Activated naive CD4-positive, alpha-beta T cell treated with anti-CD3 and anti-CD28 coated beads, Interleukin-2, amount 50 U/mL, for 72 hours (primary cell): Measurements from ENCODE around the gene TYSND1. TPM values are rescaled to one million over a fixed set of nuclear protein-coding genes. Genes with fewer than 3 reads are reported as not detected.
"Not testable (repeated sequence)": the region's sequence is repeated elsewhere in the genome, so short reads cannot be mapped to it uniquely, and the experiment has no call there.

Experiments used
- ATAC-seq, 2 donors: fragments of 150-1000 bp; cut with Tn5 transposase; 2 replicates each; pipeline ENCODE4 v1.10.0; 2021; ENCODE audit warnings: mild to moderate bottlenecking in 2 of 2, moderate library complexity in 2 of 2
- DNase-seq, 2 donors: peaks; one replicate each; pipeline ENCODE4 v3.0.0; 2021 to 2022; ENCODE audit warnings: low spot score in 2 of 2
- H3K27ac Mint-ChIP-seq, 2 donors: one replicate each; pipeline ENCODE4 v1.8.0; 2022; ENCODE audit warnings: mild to moderate bottlenecking in 2 of 2, mixed read lengths in 2 of 2
- H3K36me3 Mint-ChIP-seq, 2 donors: one replicate each; pipeline ENCODE4 v1.8.0; 2022; ENCODE audit warnings: mixed read lengths in 2 of 2
- H3K9me3 Mint-ChIP-seq, 2 donors: one replicate each; pipeline ENCODE4 v1.8.0; 2022; ENCODE audit warnings: mixed read lengths in 2 of 2
- total RNA-seq, 2 donors: library from RNA; stranded (reverse); gene quantifications; one replicate each; pipeline ENCODE4 v1.2.3, GENCODE V29; 2022

The TYSND1 gene
- total RNA-seq, 2 donors from 2014 or later = 6.4 to 15.4 TPM

DNA sequence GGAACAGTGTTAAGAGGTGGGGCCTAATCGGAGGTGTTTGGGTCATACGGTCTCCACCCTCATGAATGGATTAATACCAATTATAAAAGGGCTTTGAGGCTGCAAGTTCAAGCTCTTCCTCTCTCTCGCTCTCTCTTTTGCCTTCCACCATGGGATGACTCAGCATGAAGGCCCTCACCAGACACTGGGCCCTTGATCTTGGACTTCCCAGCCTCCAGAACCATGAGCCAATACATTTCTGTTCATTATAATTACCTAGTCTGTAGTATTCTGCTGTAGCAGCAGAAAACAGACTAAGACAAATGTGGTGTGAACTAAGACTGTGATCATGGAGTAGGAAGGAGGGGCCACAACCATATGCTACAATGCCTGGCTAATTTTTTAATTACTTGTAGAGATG, 21.6 kb downstream of the TYSND1 start:
- H3K27ac Mint-ChIP-seq = peak overlapping the region in 1 of 2 donors; percentile 33
- H3K36me3 Mint-ChIP-seq = no peaks in the 10 kb centered on the region
- DNase-seq (no peak), ATAC-seq (no peak)
- H3K9me3 Mint-ChIP-seq = no peaks in the 10 kb centered on the region

DNA sequence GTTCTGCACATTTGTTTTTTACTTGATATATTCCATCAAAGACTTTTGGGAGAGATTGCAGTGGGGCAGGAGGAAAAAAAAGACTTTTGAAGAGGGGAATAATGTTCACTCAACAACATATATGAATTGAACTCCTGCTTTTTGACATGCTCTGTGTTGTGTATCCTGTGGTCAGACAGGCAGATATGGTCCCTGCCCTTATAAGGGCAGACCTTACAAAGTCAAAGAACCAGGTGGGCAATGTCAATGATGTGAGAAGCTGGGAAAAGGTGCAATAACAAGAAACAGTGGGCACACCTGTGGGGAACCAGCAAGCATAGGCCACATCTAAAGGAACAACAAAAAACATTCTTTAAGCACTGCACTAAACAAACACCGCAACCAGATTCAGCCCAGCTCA, 22.1 kb downstream of the TYSND1 start:
- ATAC-seq (no peak), DNase-seq (no peak)
- Mint-ChIP-seq H3K9me3 (no peaks in the 10 kb centered on the region), H3K27ac (no peak overlapping the region), H3K36me3 (no peaks in the 10 kb centered on the region)

DNA sequence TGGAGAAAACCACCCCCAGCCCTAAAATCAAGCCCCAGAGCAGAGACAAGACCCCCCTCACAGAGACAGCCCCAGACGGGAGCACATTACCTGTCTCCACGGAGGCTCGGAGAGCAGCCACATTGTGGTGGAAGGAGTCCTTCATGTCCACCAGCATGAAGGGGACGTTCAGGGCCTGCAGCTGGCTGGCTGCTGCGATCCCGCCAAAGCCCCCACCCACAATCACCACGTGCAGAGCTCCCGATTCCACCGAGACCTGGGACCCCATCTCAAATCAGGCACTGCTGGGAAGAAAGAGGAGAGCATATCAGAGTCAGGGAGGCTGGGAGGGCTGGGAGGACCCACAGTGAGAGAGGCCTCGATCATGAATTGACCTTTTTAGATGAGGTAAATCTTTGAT, 22.7 kb downstream of the TYSND1 start:
- ATAC-seq (no peak), DNase-seq (no peak)
- Mint-ChIP-seq H3K9me3 (no peaks in the 10 kb centered on the region), H3K36me3 (no peaks in the 10 kb centered on the region), H3K27ac (no peak overlapping the region)

DNA sequence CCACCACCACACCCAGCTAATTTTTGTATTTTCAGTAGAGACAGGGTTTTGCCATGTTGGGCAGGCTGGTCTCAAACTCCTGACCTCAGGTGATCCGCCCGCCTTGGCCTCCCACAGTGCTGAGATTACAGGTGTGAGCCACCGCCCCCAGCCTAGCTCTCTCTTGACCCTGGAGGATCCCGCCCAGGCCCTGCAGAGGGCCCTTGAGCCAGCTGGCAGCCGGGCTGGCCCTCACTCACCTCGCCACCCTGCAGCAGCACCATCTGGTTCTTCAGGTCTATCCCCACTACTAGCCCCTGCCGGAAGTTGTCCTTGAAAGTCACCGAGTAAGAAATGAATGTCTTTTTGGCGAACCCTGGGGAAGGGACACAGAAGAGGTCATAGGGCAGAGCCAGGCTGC, 23.3 kb downstream of the TYSND1 start:
- H3K9me3 Mint-ChIP-seq, H3K36me3 Mint-ChIP-seq, ATAC-seq, H3K27ac Mint-ChIP-seq: not testable (repeated sequence)
- DNase-seq = peak in 1 of 2 donors; percentile 37

DNA sequence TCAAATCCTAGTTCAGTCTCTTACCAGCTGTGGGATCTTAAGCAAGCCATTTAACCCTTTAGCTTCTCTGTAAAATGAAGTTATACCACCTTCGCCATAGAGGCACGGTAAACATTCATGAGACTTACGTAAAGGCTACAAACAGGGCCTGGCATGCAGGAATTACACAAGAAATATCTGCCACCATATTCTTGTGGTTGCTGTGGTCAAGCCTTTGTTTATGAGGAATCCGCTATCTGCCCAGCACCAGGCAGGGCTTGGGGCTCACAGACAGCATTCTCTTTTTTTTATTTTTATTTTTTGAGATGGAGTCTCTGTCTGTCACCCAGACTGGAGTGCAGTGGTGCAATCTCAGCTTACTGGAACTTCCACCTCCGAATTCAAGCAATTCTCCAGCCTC, 23.8 kb downstream of the TYSND1 start:
- H3K9me3 Mint-ChIP-seq = no peaks in the 10 kb centered on the region
- no peak overlapping the region for H3K27ac Mint-ChIP-seq
- DNase-seq = no peak
- ATAC-seq = no peak
- no peaks in the 10 kb centered on the region for H3K36me3 Mint-ChIP-seq

DNA sequence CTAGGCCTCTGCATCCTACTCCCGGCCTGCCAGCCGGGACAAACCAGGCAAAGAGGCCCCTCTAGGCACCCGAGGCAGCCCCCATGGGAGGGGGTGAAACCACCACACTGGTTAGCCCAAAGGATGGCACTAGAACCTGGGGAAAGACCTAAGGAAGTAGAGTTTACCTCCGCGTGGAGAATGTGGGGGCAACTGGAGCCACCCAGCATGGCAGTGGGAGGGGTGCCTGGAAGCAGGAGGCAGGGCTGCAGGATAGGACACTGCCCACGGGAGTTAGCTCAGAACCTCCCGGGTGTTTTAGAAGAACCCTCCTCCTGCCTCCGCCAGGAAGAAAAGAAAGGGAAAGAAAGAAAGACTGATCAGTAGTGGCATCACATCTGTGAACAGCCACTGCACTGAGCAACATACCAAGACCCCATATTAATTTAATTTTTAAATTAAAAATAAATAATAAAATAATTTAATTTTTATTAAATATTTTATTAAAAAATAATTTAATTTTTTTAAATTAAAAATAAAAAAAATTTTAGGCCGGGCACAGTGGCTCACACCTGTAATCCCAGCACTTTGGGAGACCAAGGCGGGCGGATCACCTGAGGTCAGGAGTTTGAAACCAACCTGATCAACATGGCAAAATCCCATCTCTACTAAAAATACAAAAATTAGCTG, 25.1 kb downstream of the TYSND1 start:
- DNase-seq (no peak), ATAC-seq (no peak)
- Mint-ChIP-seq H3K9me3 (no peaks in the 10 kb centered on the region), H3K36me3 (no peaks in the 10 kb centered on the region), H3K27ac (peak overlapping the region in 1 of 2 donors; percentile 55)

DNA sequence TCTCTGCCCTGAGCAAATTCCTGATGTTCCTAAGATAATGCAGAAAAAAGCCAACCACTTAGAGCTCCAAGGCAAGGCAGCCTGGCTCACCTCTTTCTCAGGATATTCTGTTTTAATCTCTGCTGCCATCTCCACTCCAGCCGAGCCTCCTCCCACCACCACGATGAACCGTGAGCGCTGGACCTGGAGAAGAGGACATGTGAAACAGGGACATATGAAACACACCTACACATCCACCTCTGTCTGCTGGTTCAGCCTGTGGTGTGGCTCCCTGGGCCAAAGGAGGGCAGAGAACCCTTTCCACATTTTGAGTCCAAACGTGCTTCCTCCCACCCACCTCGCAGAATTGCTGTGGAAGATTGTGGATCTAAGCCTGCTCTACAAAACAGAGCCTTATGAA, 26.1 kb downstream of the TYSND1 start:
- no peak for ATAC-seq
- Mint-ChIP-seq H3K27ac (no peak overlapping the region), H3K36me3 (no peaks in the 10 kb centered on the region)

DNA sequence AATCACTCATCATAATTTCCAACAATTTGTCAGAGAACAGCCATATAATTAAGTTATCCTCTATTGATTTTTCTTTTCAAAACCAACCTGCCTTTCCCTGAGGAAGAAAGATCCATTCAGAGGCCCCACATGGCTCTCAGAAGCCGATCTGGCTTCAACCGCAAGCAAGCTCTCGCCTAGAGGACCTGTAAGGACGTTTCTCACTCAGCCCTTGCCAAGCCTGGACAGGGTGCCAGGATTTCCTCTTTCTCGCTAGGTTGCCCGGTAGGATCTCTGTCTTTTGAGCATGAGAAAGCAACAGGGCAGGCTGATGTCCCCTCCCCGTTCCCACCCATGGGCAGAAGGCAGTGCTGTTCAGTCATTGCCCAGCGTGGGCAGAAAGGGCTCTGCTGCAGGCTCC, 26.9 kb downstream of the TYSND1 start:
- H3K27ac Mint-ChIP-seq = no peak overlapping the region
- ATAC-seq (no peak), DNase-seq (peak in 1 of 2 donors; percentile 26)
- no peaks in the 10 kb centered on the region for H3K36me3 Mint-ChIP-seq
- H3K9me3 Mint-ChIP-seq = no peaks in the 10 kb centered on the region

More for the DNA sequence above, 26.1 kb downstream of the TYSND1 start:
- no peaks in the 10 kb centered on the region for H3K9me3 Mint-ChIP-seq
- DNase-seq = no peak

DNA sequence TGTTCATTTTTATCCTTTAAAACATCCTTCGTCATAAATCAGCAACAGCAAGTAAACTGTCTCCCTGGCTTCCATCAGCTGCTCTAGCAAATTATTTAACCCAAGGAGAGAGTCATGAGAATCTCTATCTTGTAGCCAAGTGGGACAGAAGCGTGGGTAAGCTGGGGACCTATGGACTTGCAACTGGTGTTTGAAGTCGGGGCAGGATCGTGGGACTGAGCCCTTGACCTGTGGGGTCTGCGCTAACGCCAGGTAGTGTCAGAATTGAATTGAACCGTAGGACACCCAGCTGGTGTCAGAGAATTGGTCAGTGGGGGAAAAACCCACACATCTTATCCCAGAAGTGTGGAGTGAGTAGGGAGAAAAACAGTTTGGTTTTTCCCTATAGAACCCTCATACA, 27.3 kb downstream of the TYSND1 start:
- DNase-seq = no peak

DNA sequence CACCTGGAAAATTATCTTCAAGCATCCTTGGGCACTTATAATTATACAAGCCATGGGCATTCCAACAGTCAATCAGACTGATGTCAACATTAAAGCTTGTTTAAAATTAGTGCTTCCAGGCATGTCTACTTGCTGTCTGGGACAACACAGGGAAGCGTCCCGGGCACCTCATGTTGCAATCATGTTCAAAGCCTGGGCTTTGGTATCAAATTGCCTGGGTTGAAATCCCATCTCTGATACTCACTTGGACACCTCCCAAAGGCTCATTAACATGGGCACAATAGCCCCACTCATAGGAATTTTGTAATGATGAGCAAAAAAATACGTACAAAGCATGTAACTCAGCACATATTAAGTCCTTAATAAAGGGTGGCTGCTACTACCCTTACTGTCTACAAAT, 28.3 kb downstream of the TYSND1 start:
- Mint-ChIP-seq H3K27ac (no peak overlapping the region), H3K9me3 (no peaks in the 10 kb centered on the region), H3K36me3 (no peaks in the 10 kb centered on the region)
- no peak for ATAC-seq
- no peak for DNase-seq

More for the DNA sequence above, 27.3 kb downstream of the TYSND1 start:
- Mint-ChIP-seq H3K27ac (no peak overlapping the region), H3K9me3 (no peaks in the 10 kb centered on the region), H3K36me3 (no peaks in the 10 kb centered on the region)
- no peak for ATAC-seq

DNA sequence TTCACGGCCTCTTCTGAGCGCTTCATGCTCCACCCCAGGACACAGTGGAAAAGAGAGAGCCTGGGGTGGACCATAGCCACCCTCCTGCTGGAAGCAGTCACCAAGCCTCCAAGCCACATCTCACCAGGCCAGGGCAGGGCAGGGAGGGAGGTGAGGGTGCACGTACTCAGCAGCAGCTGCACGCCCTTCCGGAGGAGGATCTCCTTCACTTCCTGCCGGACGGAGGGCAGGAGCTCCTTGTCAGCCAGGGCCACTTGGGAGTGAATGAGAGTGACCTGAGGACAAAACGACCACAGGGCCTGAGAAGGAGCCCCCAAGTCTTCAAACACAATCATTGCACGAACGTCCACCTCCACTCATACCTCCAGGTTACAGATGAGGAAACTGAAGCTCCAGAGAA, 28.9 kb downstream of the TYSND1 start:
- no peak for ATAC-seq
- DNase-seq = no peak
- H3K27ac Mint-ChIP-seq = no peak overlapping the region
- no peaks in the 10 kb centered on the region for H3K36me3 Mint-ChIP-seq
- H3K9me3 Mint-ChIP-seq = no peaks in the 10 kb centered on the region

DNA sequence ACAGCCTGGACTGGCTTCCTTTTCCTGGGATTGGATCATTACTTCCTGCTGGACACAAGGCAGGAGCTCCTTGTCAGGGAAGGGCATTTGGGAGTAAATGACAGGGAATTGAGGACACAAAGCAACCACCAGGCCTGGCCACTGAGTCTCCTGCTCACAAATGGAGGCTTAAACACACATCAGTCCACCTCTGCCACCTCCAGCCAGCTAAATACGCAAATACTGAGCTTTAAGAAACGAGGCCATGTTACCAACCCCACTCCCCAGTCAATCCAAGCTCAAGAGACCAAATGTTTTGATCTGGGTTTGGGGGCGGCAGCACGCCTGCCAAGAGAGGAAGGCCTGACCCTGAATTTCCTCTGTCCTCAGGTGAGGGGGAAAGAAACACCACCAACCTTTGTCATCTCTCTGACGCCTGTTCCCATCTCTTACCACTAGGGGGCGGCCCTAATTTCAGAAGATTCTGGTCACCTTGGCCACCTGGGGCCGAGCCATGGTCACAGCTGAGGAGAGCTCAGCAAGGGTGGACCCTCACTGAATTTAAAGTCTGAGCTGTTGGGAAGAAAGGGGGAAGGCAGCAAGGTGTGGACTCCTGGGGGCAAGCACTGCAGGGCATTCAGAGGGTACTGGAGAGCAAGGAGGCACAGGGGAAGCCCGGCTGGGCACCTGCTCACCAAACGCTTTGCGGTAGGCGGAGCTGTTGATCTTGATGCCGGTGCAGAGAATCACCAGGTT, 30.4 kb downstream of the TYSND1 start:
- H3K27ac Mint-ChIP-seq = peak overlapping the region in 1 of 2 donors; percentile 49
- peak; percentile 84 to 89 for ATAC-seq

DNA sequence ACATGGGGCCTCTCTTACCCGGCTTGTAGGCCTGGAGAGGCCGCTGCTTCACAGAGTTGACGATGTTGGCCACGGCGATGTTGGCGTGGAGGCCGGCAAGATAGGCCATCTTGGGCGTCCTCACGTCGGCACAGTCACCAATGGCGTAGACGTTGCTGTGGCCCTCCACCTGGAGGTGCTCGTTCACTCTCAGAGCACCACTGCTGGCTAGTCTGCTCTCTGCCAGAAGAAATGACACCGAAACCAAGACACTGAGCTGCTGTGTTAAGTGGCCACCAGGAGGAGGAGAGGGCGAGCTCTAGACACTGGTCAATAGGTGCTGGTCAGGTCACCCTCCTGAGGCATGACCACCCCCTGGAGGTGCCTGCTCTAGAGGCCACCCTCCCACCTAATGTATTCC, 31.6 kb downstream of the TYSND1 start:
- ATAC-seq = no peak
- H3K27ac Mint-ChIP-seq = no peak overlapping the region
- no peak for DNase-seq

More for the DNA sequence above, 30.4 kb downstream of the TYSND1 start:
- DNase-seq = peak in 1 of 2 donors; percentile 68
- Mint-ChIP-seq H3K36me3 (no peaks in the 10 kb centered on the region), H3K9me3 (no peaks in the 10 kb centered on the region)

DNA sequence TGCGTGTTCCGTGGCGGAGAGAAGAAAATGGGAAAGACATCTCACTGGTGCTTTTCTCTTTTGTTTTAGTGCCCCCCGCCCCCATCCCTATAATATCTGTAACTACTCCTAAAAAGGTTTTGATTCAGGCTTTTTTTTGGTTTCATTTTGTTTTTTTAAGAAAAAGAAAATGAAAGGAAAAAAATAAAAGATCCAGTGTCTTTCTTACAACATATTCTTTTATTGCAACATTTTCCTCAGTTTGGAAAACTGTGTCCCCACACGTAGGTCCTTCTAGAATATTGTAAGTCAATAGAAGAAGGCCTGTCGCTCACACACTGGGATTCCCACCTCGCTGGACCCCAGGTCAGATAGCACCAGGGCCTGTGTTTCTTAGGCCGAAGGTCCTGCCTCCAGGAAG, 34.4 kb downstream of the TYSND1 start:
- DNase-seq = no peak
- no peaks in the 10 kb centered on the region for H3K9me3 Mint-ChIP-seq
- ATAC-seq = no peak
- H3K36me3 Mint-ChIP-seq = no peaks in the 10 kb centered on the region
- H3K27ac Mint-ChIP-seq = no peak overlapping the region

More for the DNA sequence above, 31.6 kb downstream of the TYSND1 start:
- Mint-ChIP-seq H3K9me3 (no peaks in the 10 kb centered on the region), H3K36me3 (no peaks in the 10 kb centered on the region)

DNA sequence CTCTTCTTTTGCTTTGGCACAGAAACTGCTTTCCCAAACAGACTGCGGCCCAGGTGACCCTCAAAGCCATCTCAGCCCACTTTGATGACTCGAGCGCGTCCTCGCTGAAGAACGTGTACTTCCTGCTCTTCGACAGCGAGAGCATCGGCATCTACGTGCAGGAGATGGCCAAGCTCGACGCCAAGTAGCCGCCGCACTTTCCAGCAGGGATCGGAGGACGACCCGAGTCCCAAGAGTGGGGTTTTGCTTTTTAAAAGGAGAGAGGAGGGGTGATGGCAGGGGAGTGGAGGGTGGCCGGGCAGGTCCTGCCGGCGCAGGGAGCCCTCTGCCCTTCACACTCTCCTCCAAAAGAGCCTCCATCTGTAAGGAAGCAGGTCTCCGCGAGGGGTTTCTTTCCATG, 35.0 kb downstream of the TYSND1 start:
- ATAC-seq (no peak), DNase-seq (no peak)
- Mint-ChIP-seq H3K36me3 (no peaks in the 10 kb centered on the region), H3K27ac (no peak overlapping the region), H3K9me3 (no peaks in the 10 kb centered on the region)

DNA sequence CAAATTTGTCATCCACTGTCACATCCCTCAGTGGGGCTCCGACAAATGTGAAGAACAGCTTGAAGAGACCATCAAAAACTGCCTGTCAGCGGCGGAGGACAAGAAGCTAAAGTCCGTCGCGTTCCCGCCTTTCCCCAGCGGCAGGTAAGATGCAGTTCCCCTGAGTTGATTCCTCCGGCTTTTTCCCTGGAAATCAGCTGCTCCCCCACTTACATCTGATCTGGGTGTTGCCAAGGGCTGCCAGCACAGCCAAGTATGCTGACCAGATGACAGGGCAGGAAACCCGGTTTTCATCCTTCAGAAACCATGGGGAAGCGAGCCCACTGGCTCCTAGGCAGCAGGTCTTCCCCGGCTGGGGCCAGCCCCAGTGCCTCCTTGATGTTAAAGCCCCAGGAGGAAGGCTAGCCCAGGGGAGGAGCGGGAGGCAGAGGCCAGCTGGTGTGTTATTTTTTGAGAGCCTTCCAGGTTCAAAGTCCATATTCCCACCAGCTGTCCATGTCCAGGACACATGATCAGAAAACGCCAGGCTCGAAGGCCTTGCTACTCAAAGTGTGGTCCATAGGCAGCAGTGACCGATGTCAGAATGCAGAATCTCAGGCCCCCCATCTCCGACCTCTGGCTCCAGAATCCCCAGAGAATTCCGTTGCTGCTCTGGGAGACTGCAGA, 37.3 kb downstream of the TYSND1 start:
- ATAC-seq = no peak
- no peaks in the 10 kb centered on the region for H3K36me3 Mint-ChIP-seq
- H3K9me3 Mint-ChIP-seq = no peaks in the 10 kb centered on the region
- peak in 1 of 2 donors; percentile 38 for DNase-seq
- H3K27ac Mint-ChIP-seq = peak overlapping the region in 1 of 2 donors; percentile 46

DNA sequence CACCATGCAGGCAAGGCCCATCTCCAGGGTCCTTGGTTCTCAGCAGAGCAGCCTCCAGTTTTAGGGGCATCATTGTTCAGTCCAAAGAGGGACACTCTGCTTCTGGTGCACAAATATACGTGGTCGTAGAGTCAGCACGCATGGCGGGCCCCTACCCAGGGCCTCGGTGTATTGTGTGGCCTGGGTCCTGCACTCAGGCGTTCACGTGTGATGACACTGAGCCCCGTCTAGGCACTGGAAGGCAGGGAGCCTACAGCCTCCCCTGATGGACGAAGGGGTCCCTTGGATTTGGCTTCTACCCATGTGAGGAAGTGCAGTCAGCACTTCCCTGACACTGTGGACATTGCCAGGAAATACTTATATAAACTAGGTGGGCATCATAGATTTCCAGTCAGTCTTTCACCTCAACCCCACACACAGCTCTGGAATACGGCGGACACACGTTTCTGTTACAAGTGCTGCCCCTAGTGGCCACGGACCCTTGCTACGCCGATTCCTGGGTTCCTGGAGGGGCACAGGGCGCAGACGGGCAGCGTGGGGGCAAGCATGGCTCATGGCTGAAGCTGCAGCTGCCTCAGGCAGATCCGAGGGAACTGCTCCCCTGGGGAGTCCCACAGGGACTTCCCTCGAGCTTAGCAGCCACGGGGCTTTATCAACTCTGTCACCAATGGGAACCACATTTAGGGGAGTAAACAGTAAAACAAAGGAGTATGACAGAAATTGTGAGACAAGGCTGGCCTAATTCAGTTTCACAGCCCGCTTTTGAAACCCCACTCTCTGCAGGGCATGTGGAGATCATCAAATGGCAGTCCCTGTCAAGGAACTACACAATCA, 39.3 kb downstream of the TYSND1 start:
- peak; percentile 29 to 32 for ATAC-seq
- peak overlapping the region in 1 of 2 donors; percentile 30 for H3K27ac Mint-ChIP-seq
- H3K9me3 Mint-ChIP-seq = no peaks in the 10 kb centered on the region
- no peaks in the 10 kb centered on the region for H3K36me3 Mint-ChIP-seq
- DNase-seq = peak in 1 of 2 donors; percentile 44
